HCT116 (cell line): ENCODE results near the gene BIRC6. TPM values are rescaled to one million over a fixed set of nuclear protein-coding genes. Genes with fewer than 3 reads are reported as not detected.

Source experiments
- ATAC-seq: fragments of 200-7000 bp; cut with Tn5 transposase; 2 replicates; pipeline ENCODE4 v1.9.1; 2020; ENCODE audit warnings: mild to moderate bottlenecking, moderate library complexity
- BruUV-seq: library from RNA; stranded (reverse); fragments of 400-500 nt; replicated peaks from 2 replicates; lab custom pipeline; 2021; lab: Mats Ljungman, UMichigan
- CTCF ChIA-PET: fragments of 300-600 bp; sonication (Branson Sonifier 250); formaldehyde crosslinking; loops from one replicate; lab custom pipeline; 2021; ENCODE audit warnings: antibody characterized with exemption; lab: Charles Lee
- POLR2A ChIA-PET: fragments of 300-600, 350-600 bp; sonication (Branson Sonifier 250); formaldehyde crosslinking; loops from one replicate; lab custom pipeline; 2021; ENCODE audit warnings: antibody characterized with exemption; lab: Charles Lee
- RAD21 ChIA-PET, 2 experiments: fragments of 300-600 bp; sonication (Branson Sonifier 250); formaldehyde crosslinking; loops; one replicate each; lab custom pipeline; 2023; ENCODE audit warnings: low total read pairs in 2 of 2; ENCODE audit not compliant: uncharacterized antibody in 2 of 2, unreplicated experiment in 2 of 2, low non-redundant PET in 1 of 2; lab: Charles Lee
- DNase-seq: peaks from one replicate; pipeline ENCODE4 v3.0.0-alpha.2; 2010; ENCODE audit warnings: low read depth, low spot score
- H2AFZ ChIP-seq: fragments of 200-600 bp; shearing (Covaris generic), sonication (generic); 2 replicates; pipeline ENCODE4 v1.6.1; 2017; ENCODE audit warnings: low read depth, mixed run types, mixed read lengths, antibody characterized with exemption, low read length; ENCODE audit not compliant: poor library complexity, severe bottlenecking
- H3K27ac ChIP-seq: 2 replicates; pipeline ENCODE4 v1.5.1; 2012; ENCODE audit warnings: low read depth, low read length
- H3K27me3 ChIP-seq: fragments of 200-600 bp; sonication (generic); 2 replicates; pipeline ENCODE4 v1.6.1; 2016; ENCODE audit warnings: mixed run types, low read length, mixed read lengths; ENCODE audit not compliant: insufficient read depth
- H3K36me3 ChIP-seq, 2 experiments: fragments of 200-500 bp in 1 of 2; fragments of 200-600 bp in 1 of 2; sonication (Bioruptor generic) in 1 of 2; sonication (generic) in 1 of 2; 2 replicates each; pipeline versions ENCODE4 v1.5.1 to v1.6.1; 2014 to 2016; ENCODE audit warnings: low read length in 2 of 2, inconsistent platforms in 1 of 2, mixed read lengths in 1 of 2, mixed run types in 1 of 2; ENCODE audit not compliant: insufficient read depth in 2 of 2, control insufficient read depth in 1 of 2
- H3K4me1 ChIP-seq, 2 experiments: fragments of 200-600 bp in 1 of 2; sonication (generic) in 1 of 2; 2 replicates each; pipeline versions ENCODE4 v1.5.1 to v1.6.1; 2012 to 2017; ENCODE audit warnings: low read length in 2 of 2, inconsistent platforms in 1 of 2, mild to moderate bottlenecking in 1 of 2, mixed read lengths in 1 of 2, mixed run types in 1 of 2, moderate library complexity in 1 of 2; ENCODE audit not compliant: insufficient read depth in 2 of 2, control insufficient read depth in 1 of 2
- H3K4me2 ChIP-seq: fragments of 200-600 bp; sonication (generic); 2 replicates; pipeline ENCODE4 v1.6.1; 2017; ENCODE audit warnings: mixed run types, low read length, mixed read lengths
- H3K4me3 ChIP-seq, 2 experiments: fragments of 200-600 bp in 1 of 2; sonication (generic) in 1 of 2; replicated peaks in 1 of 2; 2 replicates each; pipeline ENCODE4 v1.5.1; 2011 to 2016; ENCODE audit warnings: low read length in 2 of 2, control low read depth in 1 of 2, low read depth in 1 of 2, mild to moderate bottlenecking in 1 of 2, mixed read lengths in 1 of 2, mixed run types in 1 of 2
- H3K79me2 ChIP-seq: fragments of 200-600 bp; sonication (generic); 2 replicates; pipeline ENCODE4 v1.6.1; 2017; ENCODE audit warnings: mild to moderate bottlenecking, mixed run types, low read length, moderate library complexity, mixed read lengths; ENCODE audit not compliant: insufficient read depth
- H3K9ac ChIP-seq: fragments of 200-600 bp; sonication (generic); 2 replicates; pipeline ENCODE4 v1.6.1; 2016; ENCODE audit warnings: low read length, mixed read lengths
- H3K9me2 ChIP-seq: fragments of 200-600 bp; sonication (generic), shearing (Covaris generic); 2 replicates; pipeline ENCODE4 v1.6.1; 2017; ENCODE audit warnings: mixed run types, mild to moderate bottlenecking, moderate library complexity; ENCODE audit not compliant: insufficient read depth
- H3K9me3 ChIP-seq, 2 experiments: fragments of 200-500 bp in 1 of 2; fragments of 200-600 bp in 1 of 2; sonication (Bioruptor generic) in 1 of 2; sonication (generic) in 1 of 2; 2 replicates each; pipeline ENCODE4 v1.6.1; 2014 to 2017; ENCODE audit warnings: low read length in 2 of 2, mixed read lengths in 2 of 2, inconsistent platforms in 1 of 2, low read depth in 1 of 2, mild to moderate bottlenecking in 1 of 2, mixed run types in 1 of 2, moderate library complexity in 1 of 2; ENCODE audit not compliant: control insufficient read depth in 1 of 2, insufficient read depth in 1 of 2
- H4K20me1 ChIP-seq: fragments of 200-600 bp; sonication (generic), shearing (Covaris generic); 2 replicates; pipeline ENCODE4 v1.6.1; 2017; ENCODE audit warnings: mixed run types, mild to moderate bottlenecking, moderate library complexity; ENCODE audit not compliant: insufficient read depth
- CEBPB ChIP-seq: IDR thresholded peaks from 2 replicates; pipeline ENCODE4 v1.6.1; 2012; ENCODE audit warnings: low read depth
- CTCF ChIP-seq, 3 experiments: fragments of 200-600 bp in 1 of 3; sonication (generic) in 1 of 3; IDR thresholded peaks in 2 of 3; conservative IDR thresholded peaks in 1 of 3; 2 replicates each; pipeline ENCODE4 v1.5.1; 2012 to 2017; ENCODE audit warnings: low read depth in 2 of 3, low read length in 2 of 3, antibody characterized with exemption in 1 of 3, borderline replicate concordance in 1 of 3, control low read depth in 1 of 3, mild to moderate bottlenecking in 1 of 3, mixed read lengths in 1 of 3, mixed run types in 1 of 3, moderate library complexity in 1 of 3; ENCODE audit not compliant: insufficient read depth in 1 of 3
- EGR1 ChIP-seq: IDR thresholded peaks from 2 replicates; pipeline ENCODE4 v1.6.1; 2012; ENCODE audit warnings: low read depth
- EZH2 ChIP-seq: fragments of 200-600 bp; sonication (generic); IDR thresholded peaks from 2 replicates; pipeline ENCODE4 v1.6.1; 2017; ENCODE audit warnings: antibody characterized with exemption, mixed run types
- EZH2phosphoT487 ChIP-seq: fragments of 200-600 bp; IDR thresholded peaks from 2 replicates; pipeline ENCODE4 v1.6.1; 2018; ENCODE audit warnings: antibody characterized with exemption, borderline replicate concordance
- FOSL1 ChIP-seq: IDR thresholded peaks from 2 replicates; pipeline ENCODE4 v1.6.1; 2012; ENCODE audit warnings: low read depth
- JUND ChIP-seq: IDR thresholded peaks from 2 replicates; pipeline ENCODE4 v1.6.1; 2012
- SP1 ChIP-seq: IDR thresholded peaks from 2 replicates; pipeline ENCODE4 v1.6.1; 2012; ENCODE audit warnings: low read depth
- TCF7L2 ChIP-seq: IDR thresholded peaks from 2 replicates; pipeline ENCODE4 v1.7.0; 2011; ENCODE audit warnings: borderline replicate concordance, inconsistent platforms; ENCODE audit not compliant: insufficient read depth, insufficient read length; ENCODE audit errors: extremely low read depth
- ZFX ChIP-seq: fragments of 450-650 bp; IDR thresholded peaks from 2 replicates; pipeline ENCODE4 v1.6.1; 2017
- intact Hi-C: fragments of 100-400 bp; cut with micrococcal nuclease; formaldehyde crosslinking; loops from 2 replicates; pipeline ENCODE4 v1.10.0; 2022
- total RNA-seq: library from RNA; stranded (reverse); gene quantifications from one replicate; pipeline ENCODE4 v1.2.1, GENCODE V29; 2021; ENCODE audit not compliant: unreplicated experiment
- TF ChIP-seq, protein P1 (sequence below): IDR thresholded peaks from 2 replicates; pipeline ENCODE4 v1.6.1; 2012; ENCODE audit warnings: low read depth
- TF ChIP-seq, protein P2 (sequence below): IDR thresholded peaks from 2 replicates; pipeline ENCODE4 v1.6.1; 2011; ENCODE audit warnings: mild to moderate bottlenecking, low read length, moderate library complexity; ENCODE audit not compliant: insufficient replicate concordance; ENCODE audit errors: extremely low read depth
- TF ChIP-seq, protein P3 (sequence below): IDR thresholded peaks from 2 replicates; pipeline ENCODE4 v1.6.1; 2012

The BIRC6 gene
- total RNA-seq, 1 experiment from 2014 or later: 60.7 TPM

DNA sequence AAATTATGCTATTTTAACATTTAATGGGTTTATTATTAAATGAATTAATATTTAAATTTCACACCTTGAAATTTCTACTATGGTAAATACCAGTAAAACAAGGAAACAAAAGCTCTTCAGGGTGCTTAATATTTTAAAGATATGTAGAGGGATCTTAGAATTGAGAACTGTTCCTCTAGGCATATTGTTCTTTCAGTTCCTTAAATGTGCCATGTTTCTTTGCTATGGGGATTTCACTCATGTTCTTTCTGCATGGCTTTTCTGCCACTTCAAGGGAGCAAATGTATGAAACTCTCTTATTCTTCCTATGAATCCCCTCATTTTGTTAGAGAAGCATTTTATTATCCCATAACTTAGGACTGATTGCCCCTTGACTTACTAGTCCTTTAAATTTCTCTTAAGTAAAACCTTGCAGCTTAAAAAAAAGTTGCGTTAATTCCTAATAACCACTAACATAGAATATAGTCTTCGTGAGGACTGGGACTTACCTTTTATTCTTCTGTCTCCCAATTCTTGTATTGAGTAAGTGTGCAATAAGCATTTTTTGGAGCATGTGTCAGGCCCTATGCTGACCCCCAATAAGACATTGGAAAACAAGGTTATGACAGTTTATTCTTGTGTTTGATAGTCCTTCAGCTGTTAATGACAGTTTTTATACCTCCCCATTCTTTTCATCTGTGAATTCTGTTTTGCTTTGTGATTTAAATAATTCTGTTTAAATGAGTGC, 95.7 kb downstream of the BIRC6 start:
- BruUV-seq: no TSS peak
- H3K9ac ChIP-seq: no peak overlapping the region
- no peak overlapping the region for H3K27ac ChIP-seq
- H4K20me1 ChIP-seq: no peaks in the 10 kb centered on the region; the same call in 1 of the 2 replicates
- 0 out of 2 replicates have a peak, but pooled peaks cover 2% of the 10 kb centered on the region for H3K9me2 ChIP-seq
- H3K79me2 ChIP-seq: peaks cover 8% of the 10 kb centered on the region; the same call in 1 of the 2 replicates
- no peak overlapping the region for H2AFZ ChIP-seq
- H3K4me2 ChIP-seq: no peak overlapping the region
- no peaks in the 10 kb centered on the region for H3K9me3 ChIP-seq
- DNase-seq (no peak), ATAC-seq (no peak)
- peaks cover 2 to 14% of the 10 kb centered on the region in 2 experiments; a peak in 3 of 4 replicates for H3K36me3 ChIP-seq
- RAD21 ChIA-PET: no interaction called here
- intact Hi-C loops: no loop called here
- H3K4me3 ChIP-seq: no peak overlapping the region
- H3K4me1 ChIP-seq: no peaks in the 10 kb centered on the region
- POLR2A ChIA-PET: no interaction called here
- no peak for TF ChIP-seq CEBPB
- TF ChIP-seq CTCF (IDR thresholded peaks at IDR 0.05 in 2 of 3, conservative IDR thresholded peaks at IDR 0.05 in 1 of 3; ENCODE audit: borderline replicate concordance in 1 of 3, insufficient read depth in 1 of 3, low read depth in 2 of 3, low read length in 2 of 3): no peak
- no peak for TF ChIP-seq EZH2
- no peak for TF ChIP-seq TCF7L2
- no peak for TF ChIP-seq FOSL1
- no peak for TF ChIP-seq EZH2phosphoT487
- TF ChIP-seq, protein P1, sequence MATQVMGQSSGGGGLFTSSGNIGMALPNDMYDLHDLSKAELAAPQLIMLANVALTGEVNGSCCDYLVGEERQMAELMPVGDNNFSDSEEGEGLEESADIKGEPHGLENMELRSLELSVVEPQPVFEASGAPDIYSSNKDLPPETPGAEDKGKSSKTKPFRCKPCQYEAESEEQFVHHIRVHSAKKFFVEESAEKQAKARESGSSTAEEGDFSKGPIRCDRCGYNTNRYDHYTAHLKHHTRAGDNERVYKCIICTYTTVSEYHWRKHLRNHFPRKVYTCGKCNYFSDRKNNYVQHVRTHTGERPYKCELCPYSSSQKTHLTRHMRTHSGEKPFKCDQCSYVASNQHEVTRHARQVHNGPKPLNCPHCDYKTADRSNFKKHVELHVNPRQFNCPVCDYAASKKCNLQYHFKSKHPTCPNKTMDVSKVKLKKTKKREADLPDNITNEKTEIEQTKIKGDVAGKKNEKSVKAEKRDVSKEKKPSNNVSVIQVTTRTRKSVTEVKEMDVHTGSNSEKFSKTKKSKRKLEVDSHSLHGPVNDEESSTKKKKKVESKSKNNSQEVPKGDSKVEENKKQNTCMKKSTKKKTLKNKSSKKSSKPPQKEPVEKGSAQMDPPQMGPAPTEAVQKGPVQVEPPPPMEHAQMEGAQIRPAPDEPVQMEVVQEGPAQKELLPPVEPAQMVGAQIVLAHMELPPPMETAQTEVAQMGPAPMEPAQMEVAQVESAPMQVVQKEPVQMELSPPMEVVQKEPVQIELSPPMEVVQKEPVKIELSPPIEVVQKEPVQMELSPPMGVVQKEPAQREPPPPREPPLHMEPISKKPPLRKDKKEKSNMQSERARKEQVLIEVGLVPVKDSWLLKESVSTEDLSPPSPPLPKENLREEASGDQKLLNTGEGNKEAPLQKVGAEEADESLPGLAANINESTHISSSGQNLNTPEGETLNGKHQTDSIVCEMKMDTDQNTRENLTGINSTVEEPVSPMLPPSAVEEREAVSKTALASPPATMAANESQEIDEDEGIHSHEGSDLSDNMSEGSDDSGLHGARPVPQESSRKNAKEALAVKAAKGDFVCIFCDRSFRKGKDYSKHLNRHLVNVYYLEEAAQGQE: no peak
- TF ChIP-seq SP1: no peak
- TF ChIP-seq, protein P2, sequence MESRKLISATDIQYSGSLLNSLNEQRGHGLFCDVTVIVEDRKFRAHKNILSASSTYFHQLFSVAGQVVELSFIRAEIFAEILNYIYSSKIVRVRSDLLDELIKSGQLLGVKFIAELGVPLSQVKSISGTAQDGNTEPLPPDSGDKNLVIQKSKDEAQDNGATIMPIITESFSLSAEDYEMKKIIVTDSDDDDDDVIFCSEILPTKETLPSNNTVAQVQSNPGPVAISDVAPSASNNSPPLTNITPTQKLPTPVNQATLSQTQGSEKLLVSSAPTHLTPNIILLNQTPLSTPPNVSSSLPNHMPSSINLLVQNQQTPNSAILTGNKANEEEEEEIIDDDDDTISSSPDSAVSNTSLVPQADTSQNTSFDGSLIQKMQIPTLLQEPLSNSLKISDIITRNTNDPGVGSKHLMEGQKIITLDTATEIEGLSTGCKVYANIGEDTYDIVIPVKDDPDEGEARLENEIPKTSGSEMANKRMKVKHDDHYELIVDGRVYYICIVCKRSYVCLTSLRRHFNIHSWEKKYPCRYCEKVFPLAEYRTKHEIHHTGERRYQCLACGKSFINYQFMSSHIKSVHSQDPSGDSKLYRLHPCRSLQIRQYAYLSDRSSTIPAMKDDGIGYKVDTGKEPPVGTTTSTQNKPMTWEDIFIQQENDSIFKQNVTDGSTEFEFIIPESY: no peak
- TF ChIP-seq JUND: no peak
- no peak for TF ChIP-seq ZFX
- TF ChIP-seq, protein P3, sequence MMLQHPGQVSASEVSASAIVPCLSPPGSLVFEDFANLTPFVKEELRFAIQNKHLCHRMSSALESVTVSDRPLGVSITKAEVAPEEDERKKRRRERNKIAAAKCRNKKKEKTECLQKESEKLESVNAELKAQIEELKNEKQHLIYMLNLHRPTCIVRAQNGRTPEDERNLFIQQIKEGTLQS: no peak
- no peak for TF ChIP-seq EGR1
- no peaks in the 10 kb centered on the region for H3K27me3 ChIP-seq
- CTCF ChIA-PET: no interaction called here
